ENCODE data around the gene CHRNA7. TPM values are rescaled to one million over a fixed set of nuclear protein-coding genes. Genes with fewer than 3 reads are reported as not detected.

Gene CHRNA7
- total RNA-seq, 1 donor from 2014 or later, result 1.5 TPM

GRCh38 chr15:32034106-32034505 lies 3.8 kb downstream of the CHRNA7 start:
- DNase-seq (ENCODE audit: low read depth), result no peak
- H3K4me3 ChIP-seq (ENCODE audit: low read depth, low read length), result no peak overlapping the region
- no peak for TF ChIP-seq CTCF (conservative IDR thresholded peaks at IDR 0.05; ENCODE audit: low read depth, low read length)

GRCh38 chr15:32035285-32035684 lies 5.0 kb downstream of the CHRNA7 start:
- DNase-seq (ENCODE audit: low read depth), result no peak
- H3K4me3 ChIP-seq (ENCODE audit: low read depth, low read length), result no peak overlapping the region
- TF ChIP-seq CTCF (conservative IDR thresholded peaks at IDR 0.05; ENCODE audit: low read depth, low read length), result no peak

- H3K4me3 ChIP-seq (ENCODE audit: low read depth, low read length), result no peak overlapping the region
- TF ChIP-seq CTCF (conservative IDR thresholded peaks at IDR 0.05; ENCODE audit: low read depth, low read length), result no peak
- DNase-seq (ENCODE audit: low read depth), result no peak
Measured at GRCh38 chr15:32036971-32037370, 6.7 kb downstream of the CHRNA7 start.

- no peak for TF ChIP-seq CTCF (conservative IDR thresholded peaks at IDR 0.05; ENCODE audit: low read depth, low read length)
- no peak for DNase-seq (ENCODE audit: low read depth)
- no peak overlapping the region for H3K4me3 ChIP-seq (ENCODE audit: low read depth, low read length)
Measured at GRCh38 chr15:32041294-32041693, 11.0 kb downstream of the CHRNA7 start.

GRCh38 chr15:32042269-32042972 lies 12.1 kb downstream of the CHRNA7 start:
- DNase-seq (ENCODE audit: low read depth), result no peak

GRCh38 chr15:32053719-32054118 lies 23.4 kb downstream of the CHRNA7 start:
- H3K4me3 ChIP-seq (ENCODE audit: low read depth, low read length), result no peak overlapping the region
- DNase-seq (ENCODE audit: low read depth), result no peak
- no peak for TF ChIP-seq CTCF (conservative IDR thresholded peaks at IDR 0.05; ENCODE audit: low read depth, low read length)

More at GRCh38 chr15:32042269-32042972, 12.1 kb downstream of the CHRNA7 start:
- no peak overlapping the region for H3K4me3 ChIP-seq (ENCODE audit: low read depth, low read length)
- peak; percentile 24 for TF ChIP-seq CTCF (conservative IDR thresholded peaks at IDR 0.05; ENCODE audit: low read depth, low read length)

- no peak for DNase-seq (ENCODE audit: low read depth)
- no peak for TF ChIP-seq CTCF (conservative IDR thresholded peaks at IDR 0.05; ENCODE audit: low read depth, low read length)
- no peak overlapping the region for H3K4me3 ChIP-seq (ENCODE audit: low read depth, low read length)
Measured at GRCh38 chr15:32057876-32058425, 27.6 kb downstream of the CHRNA7 start.

Measured in epithelial cell of proximal tubule (primary cell).